CD4-positive, alpha-beta T cell (primary cell): Measurements from ENCODE around the gene FAM174C. TPM values are rescaled to one million over a fixed set of nuclear protein-coding genes. Genes with fewer than 3 reads are reported as not detected.

Experiments used
- ATAC-seq: fragments of 200-7000 bp; cut with Tn5 transposase; one replicate; pipeline ENCODE4 v1.10.0; 2022; ENCODE audit warnings: mild to moderate bottlenecking; ENCODE audit not compliant: poor library complexity
- CTCF ChIA-PET: fragments of 350-600 bp; sonication (Branson Sonifier 250); formaldehyde crosslinking; loops from one replicate; lab custom pipeline; 2021; ENCODE audit warnings: antibody characterized with exemption, inconsistent platforms; lab: Charles Lee
- POLR2A ChIA-PET: fragments of 350-600 bp; sonication (Branson Sonifier 250); formaldehyde crosslinking; loops from one replicate; lab custom pipeline; 2021; ENCODE audit warnings: antibody characterized with exemption, inconsistent platforms; lab: Charles Lee
- DNase-seq, 14 experiments: peaks; one replicate each; pipeline ENCODE4 v3.0.0-alpha.2; 2013 to 2020; ENCODE audit warnings: mixed read lengths in 2 of 14
- H3K27ac ChIP-seq, 2 donors: one replicate each; pipeline versions ENCODE4 v1.5.1 to v1.7.0; 2013; ENCODE audit warnings: low read length in 2 of 2, low read depth in 1 of 2, mild to moderate bottlenecking in 1 of 2
- H3K27me3 ChIP-seq, 2 experiments: 1 replicate in 1 of 2; 2 replicates in 1 of 2; pipeline versions ENCODE4 v1.6.1 to v1.7.0; 2013; ENCODE audit warnings: low read length in 2 of 2, control low read depth in 1 of 2, mild to moderate bottlenecking in 1 of 2, moderate library complexity in 1 of 2; ENCODE audit not compliant: insufficient read depth in 2 of 2, control insufficient read depth in 1 of 2
- H3K36me3 ChIP-seq: one replicate; pipeline ENCODE4 v1.6.1; 2013; ENCODE audit warnings: low read length, control low read depth; ENCODE audit not compliant: insufficient read depth
- H3K4me1 ChIP-seq: one replicate; pipeline ENCODE4 v1.6.1; 2013; ENCODE audit warnings: low read length, control low read depth; ENCODE audit not compliant: insufficient read depth
- H3K4me3 ChIP-seq: one replicate; pipeline ENCODE4 v1.5.1; 2013; ENCODE audit warnings: mild to moderate bottlenecking, low read length, moderate library complexity
- H3K9me3 ChIP-seq, 2 experiments: 1 replicate in 1 of 2; 2 replicates in 1 of 2; pipeline versions ENCODE4 v1.6.1 to v1.7.0; 2013; ENCODE audit warnings: low read length in 2 of 2, mild to moderate bottlenecking in 2 of 2, control low read depth in 1 of 2, moderate library complexity in 1 of 2; ENCODE audit not compliant: control insufficient read depth in 1 of 2, insufficient read depth in 1 of 2
- H3K27ac Mint-ChIP-seq: one replicate; pipeline ENCODE4 v1.8.0; 2020; ENCODE audit warnings: mixed read lengths
- H3K27me3 Mint-ChIP-seq: one replicate; pipeline ENCODE4 v1.8.0; 2021; ENCODE audit warnings: mixed read lengths
- H3K36me3 Mint-ChIP-seq: one replicate; pipeline ENCODE4 v1.8.0; 2021; ENCODE audit warnings: low read depth, mixed read lengths
- H3K4me1 Mint-ChIP-seq: one replicate; pipeline ENCODE4 v1.8.0; 2021; ENCODE audit warnings: low read depth, mixed read lengths
- H3K4me3 Mint-ChIP-seq: one replicate; pipeline ENCODE4 v1.8.0; 2020; ENCODE audit warnings: mild to moderate bottlenecking, mixed read lengths
- H3K9me3 Mint-ChIP-seq: one replicate; pipeline ENCODE4 v1.8.0; 2020; ENCODE audit warnings: mixed read lengths
- CTCF ChIP-seq: fragments of 200-600 bp; IDR thresholded peaks from one replicate; pipeline ENCODE4 v1.8.0; 2022; ENCODE audit warnings: antibody characterized with exemption, mild to moderate bottlenecking
- intact Hi-C, 2 experiments: fragments of 100-400 bp; cut with DNase I in 1 of 2; cut with micrococcal nuclease in 1 of 2; formaldehyde crosslinking; loops; one replicate each; pipeline versions ENCODE4 v1.15.1 to v1.9.0; 2023 to 2025; cut with DNase I, micrococcal nuclease
- total RNA-seq, 174 experiments: library from RNA in 2 of 174; stranded (reverse) in 2 of 174; gene quantifications; one replicate each; pipeline ENCODE4 v1.2.3 and lab custom pipeline; 2021 to 2026

FAM174C gene
- total RNA-seq, 2 experiments from 2014 or later, result 32.0 to 38.3 TPM

- DNase-seq, result no peak
- intact Hi-C loops, result no loop called here
- POLR2A ChIA-PET, result no interaction called here
- H3K9me3 ChIP-seq, result peaks cover 0 to 30% of the 10 kb centered on the region in 2 experiments
- H3K27ac ChIP-seq, result no peak overlapping the region
- no peak overlapping the region for H3K27ac Mint-ChIP-seq
- H3K9me3 Mint-ChIP-seq, result no peaks in the 10 kb centered on the region
- peaks cover 42 to 46% of the 10 kb centered on the region in 2 experiments for H3K27me3 ChIP-seq
- no peak overlapping the region for H3K4me3 Mint-ChIP-seq
- H3K36me3 ChIP-seq, result no peaks in the 10 kb centered on the region
- no peak for TF ChIP-seq CTCF
- CTCF ChIA-PET, result no interaction called here
- no peak overlapping the region for H3K4me3 ChIP-seq
- H3K4me1 Mint-ChIP-seq, result no peaks in the 10 kb centered on the region
- no peak for ATAC-seq
- peaks cover 11% of the 10 kb centered on the region for H3K4me1 ChIP-seq
- H3K27me3 Mint-ChIP-seq, result peaks cover 49% of the 10 kb centered on the region
- no peaks in the 10 kb centered on the region for H3K36me3 Mint-ChIP-seq
These were observed 46.2 kb downstream of the FAM174C start for GRCh38 chr19:1321539-1321938.

- ChIA-PET CTCF (interaction anchor here (1.2 kb wide), 1 partner anchor 50 kb away, joined by 3 read pairs; no protein-coding TSS in a partner anchor), POLR2A (no interaction called here)
- Mint-ChIP-seq H3K9me3 (no peaks in the 10 kb centered on the region), H3K4me1 (no peaks in the 10 kb centered on the region), H3K36me3 (no peaks in the 10 kb centered on the region), H3K27me3 (peaks cover 45% of the 10 kb centered on the region), H3K4me3 (no peak overlapping the region), H3K27ac (no peak overlapping the region)
- Histone ChIP-seq H3K36me3 (no peaks in the 10 kb centered on the region), H3K27ac (no peak overlapping the region), H3K27me3 (peaks cover 34 to 39% of the 10 kb centered on the region in 2 experiments), H3K4me1 (peaks cover 11% of the 10 kb centered on the region), H3K9me3 (peaks cover 0 to 23% of the 10 kb centered on the region in 2 experiments), H3K4me3 (no peak overlapping the region)
- ATAC-seq, result no peak
- DNase-seq, result no peak
- intact Hi-C loops, result no loop called here
- TF ChIP-seq CTCF, result no peak
These were observed 47.1 kb downstream of the FAM174C start for GRCh38 chr19:1322198-1322981.

- H3K27me3 ChIP-seq, result peaks cover 24 to 30% of the 10 kb centered on the region in 2 experiments
- Mint-ChIP-seq H3K36me3 (no peaks in the 10 kb centered on the region), H3K4me3 (no peak overlapping the region)
These were observed 49.0 kb downstream of the FAM174C start for GRCh38 chr19:1324249-1324805.

More at GRCh38 chr19:1324249-1324805, 49.0 kb downstream of the FAM174C start:
- H3K27ac ChIP-seq, result no peak overlapping the region
- DNase-seq, result no peak
- no peak overlapping the region for H3K4me3 ChIP-seq
- ATAC-seq, result no peak
- intact Hi-C loops, result no loop called here
- POLR2A ChIA-PET, result interaction anchor here (0.7 kb wide), 1 partner anchor 26 kb away, joined by 3 read pairs; no protein-coding TSS in a partner anchor
- TF ChIP-seq CTCF, result no peak
- H3K36me3 ChIP-seq, result no peaks in the 10 kb centered on the region
- H3K4me1 ChIP-seq, result peaks cover 11% of the 10 kb centered on the region
- no peaks in the 10 kb centered on the region for H3K4me1 Mint-ChIP-seq
- H3K27ac Mint-ChIP-seq, result no peak overlapping the region
- peaks cover 33% of the 10 kb centered on the region for H3K27me3 Mint-ChIP-seq
- H3K9me3 ChIP-seq, result peaks cover 0 to 23% of the 10 kb centered on the region in 2 experiments
- CTCF ChIA-PET, result no interaction called here
- no peaks in the 10 kb centered on the region for H3K9me3 Mint-ChIP-seq
